NB4 (cell line): ENCODE data around the gene JAKMIP2.

Experiments
- DNase-seq: peaks from one replicate; pipeline ENCODE4 v3.0.0; 2010; ENCODE audit warnings: low read depth
- H3K4me3 ChIP-seq: one replicate; pipeline ENCODE4 v1.5.1; 2011; ENCODE audit warnings: mild to moderate bottlenecking, low read depth, low read length, moderate library complexity
- MAX ChIP-seq: IDR thresholded peaks from 2 replicates; pipeline ENCODE4 v1.6.1; 2011; ENCODE audit warnings: low read depth, low read length
- MYC ChIP-seq: IDR thresholded peaks from 2 replicates; pipeline ENCODE4 v1.6.1; 2011; ENCODE audit warnings: low read depth, low read length
- POLR2A ChIP-seq: IDR thresholded peaks from 2 replicates; pipeline ENCODE4 v1.6.1; 2011; ENCODE audit warnings: mild to moderate bottlenecking; ENCODE audit not compliant: insufficient read length; ENCODE audit errors: extremely low read depth
- TF ChIP-seq, protein P1 (sequence below): IDR thresholded peaks from one replicate; pipeline ENCODE4 v1.5.1; 2012; ENCODE audit warnings: low read depth, low read length

The JAKMIP2 gene

GRCh38 chr5:147575598-147575997 lies 206.9 kb downstream of the JAKMIP2 start:
- DNase-seq, result no peak
- no peak overlapping the region for H3K4me3 ChIP-seq
- TF ChIP-seq MAX (no peak), POLR2A (no peak), MYC (no peak)
- TF ChIP-seq, protein P1, sequence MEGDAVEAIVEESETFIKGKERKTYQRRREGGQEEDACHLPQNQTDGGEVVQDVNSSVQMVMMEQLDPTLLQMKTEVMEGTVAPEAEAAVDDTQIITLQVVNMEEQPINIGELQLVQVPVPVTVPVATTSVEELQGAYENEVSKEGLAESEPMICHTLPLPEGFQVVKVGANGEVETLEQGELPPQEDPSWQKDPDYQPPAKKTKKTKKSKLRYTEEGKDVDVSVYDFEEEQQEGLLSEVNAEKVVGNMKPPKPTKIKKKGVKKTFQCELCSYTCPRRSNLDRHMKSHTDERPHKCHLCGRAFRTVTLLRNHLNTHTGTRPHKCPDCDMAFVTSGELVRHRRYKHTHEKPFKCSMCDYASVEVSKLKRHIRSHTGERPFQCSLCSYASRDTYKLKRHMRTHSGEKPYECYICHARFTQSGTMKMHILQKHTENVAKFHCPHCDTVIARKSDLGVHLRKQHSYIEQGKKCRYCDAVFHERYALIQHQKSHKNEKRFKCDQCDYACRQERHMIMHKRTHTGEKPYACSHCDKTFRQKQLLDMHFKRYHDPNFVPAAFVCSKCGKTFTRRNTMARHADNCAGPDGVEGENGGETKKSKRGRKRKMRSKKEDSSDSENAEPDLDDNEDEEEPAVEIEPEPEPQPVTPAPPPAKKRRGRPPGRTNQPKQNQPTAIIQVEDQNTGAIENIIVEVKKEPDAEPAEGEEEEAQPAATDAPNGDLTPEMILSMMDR, result no peak

- no peak for DNase-seq
- no peak overlapping the region for H3K4me3 ChIP-seq
- TF ChIP-seq, protein P1, result no peak
- TF ChIP-seq MYC, result no peak
- no peak for TF ChIP-seq MAX
- TF ChIP-seq POLR2A, result no peak
Observed at GRCh38 chr5:147573211-147573610, 209.3 kb downstream of the JAKMIP2 start.

- TF ChIP-seq POLR2A (no peak), MYC (no peak), MAX (no peak)
- TF ChIP-seq, protein P1, result no peak
- no peak for DNase-seq
- H3K4me3 ChIP-seq, result no peak overlapping the region
Observed at GRCh38 chr5:147568710-147569406, 213.7 kb downstream of the JAKMIP2 start.

DNA sequence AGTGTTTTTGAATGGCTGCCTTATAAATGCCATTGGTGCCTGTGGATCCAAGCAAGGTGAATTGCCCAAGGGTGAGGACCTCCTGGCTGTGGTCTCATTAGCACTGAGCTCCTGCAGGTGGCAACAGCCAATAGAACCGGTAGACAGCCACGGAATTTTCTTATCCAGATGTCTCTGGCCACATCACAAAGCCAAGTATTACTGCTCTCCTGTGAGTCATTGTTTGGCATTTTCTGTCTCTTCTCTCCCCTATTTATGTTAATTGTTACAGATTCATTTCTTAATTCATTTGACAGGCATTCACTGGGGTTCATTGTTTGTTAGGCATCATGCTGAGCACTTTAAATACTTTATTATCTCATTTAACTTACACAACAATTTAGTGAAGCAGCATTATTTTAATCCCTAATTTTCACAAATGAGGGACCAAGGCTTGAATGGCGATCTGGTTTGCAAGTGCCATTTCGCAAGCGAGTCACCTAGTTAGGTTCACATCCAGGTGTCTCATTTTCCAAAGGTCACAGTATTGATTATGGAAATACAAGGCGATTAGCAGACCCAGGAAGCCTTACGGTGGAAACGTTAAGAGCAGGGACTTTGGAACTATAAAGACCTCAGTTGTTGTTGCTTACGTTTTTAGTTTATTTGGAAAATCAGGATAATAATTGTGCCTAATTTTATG lies 214.5 kb downstream of the JAKMIP2 start:
- TF ChIP-seq MYC (no peak), POLR2A (no peak), MAX (no peak)
- TF ChIP-seq, protein P1, result no peak
- no peak overlapping the region for H3K4me3 ChIP-seq
- DNase-seq, result no peak

- TF ChIP-seq MYC (no peak), MAX (no peak), POLR2A (no peak)
- DNase-seq, result no peak
- H3K4me3 ChIP-seq, result no peak overlapping the region
Observed at GRCh38 chr5:147565524-147565923, 217.0 kb downstream of the JAKMIP2 start.

DNA sequence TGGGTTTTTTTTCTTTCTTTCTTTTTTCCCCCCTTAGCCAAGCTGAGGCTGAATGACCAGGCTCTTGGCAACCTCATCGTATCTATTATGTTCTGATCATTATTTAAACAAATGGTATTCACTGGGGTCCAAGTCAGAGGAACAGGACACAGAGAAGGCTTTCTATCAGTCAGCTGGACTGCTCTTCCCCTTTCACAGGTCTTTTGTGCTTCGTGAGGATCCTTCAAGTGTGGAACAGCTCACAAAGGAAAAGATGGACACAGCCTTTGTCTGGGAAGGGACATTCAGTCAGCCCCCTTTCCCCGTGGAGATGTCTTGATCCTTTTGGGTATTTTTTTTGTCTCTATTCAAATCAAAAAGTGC lies 218.4 kb downstream of the JAKMIP2 start:
- TF ChIP-seq MAX, result no peak
- no peak for TF ChIP-seq POLR2A
- no peak for TF ChIP-seq MYC
- TF ChIP-seq, protein P1, result no peak
- no peak for DNase-seq
- no peak overlapping the region for H3K4me3 ChIP-seq
